Endometrial microvascular endothelial cells (primary cell): ENCODE measurements around the gene COMMD9. TPM values are rescaled to one million over a fixed set of nuclear protein-coding genes. Genes with fewer than 3 reads are reported as not detected.

Source experiments
- in situ Hi-C: cut with HindIII; loops from 2 replicates; pipeline ENCODE4 v1.10.0; 2017; ENCODE audit warnings: low sequenced_read_pairs, low pct_unique_long_range_greater_than_20kb; ENCODE audit errors: inconsistent ontology term
- total RNA-seq: library from RNA; depleted of rRNA; stranded (reverse); fragments of >200 nt; gene quantifications from one replicate; pipeline ENCODE4 v1.2.3, GENCODE V29; 2015; ENCODE audit errors: inconsistent ontology term

COMMD9 gene
- total RNA-seq, 1 donor from 2014 or later, result 89.1 TPM

- in situ Hi-C loops, result no loop called here
Observed at GRCh38 chr11:36264973-36265344, 24.3 kb downstream of the COMMD9 start.

- in situ Hi-C loops, result no loop called here
Observed at GRCh38 chr11:36264011-36264972, 24.9 kb downstream of the COMMD9 start.

- in situ Hi-C loops, result no loop called here
Observed at GRCh38 chr11:36261094-36261493, 28.1 kb downstream of the COMMD9 start.

GRCh38 chr11:36258730-36259360 is 30.4 kb downstream of the COMMD9 start:
- in situ Hi-C loops, result loop anchor here (10.0 kb wide), 1 partner anchor 314 kb away; the partner anchor contains the start of gene LDLRAD3

GRCh38 chr11:36257351-36257750 is 31.9 kb downstream of the COMMD9 start:
- in situ Hi-C loops, result loop anchor here (10.0 kb wide), 1 partner anchor 313 kb away; the partner anchor contains the start of gene LDLRAD3

GRCh38 chr11:36254713-36255112 is 34.5 kb downstream of the COMMD9 start:
- in situ Hi-C loops, result loop anchor here (10.0 kb wide), 1 partner anchor 310 kb away; the partner anchor contains the start of gene LDLRAD3

GRCh38 chr11:36253238-36253637 is 36.0 kb downstream of the COMMD9 start:
- in situ Hi-C loops, result loop anchor here (10.0 kb wide), 1 partner anchor 308 kb away; the partner anchor contains the start of gene LDLRAD3

- in situ Hi-C loops, result loop anchor here (10.0 kb wide), 1 partner anchor 307 kb away; the partner anchor contains the start of gene LDLRAD3
Observed at GRCh38 chr11:36251823-36252222, 37.4 kb downstream of the COMMD9 start.

- in situ Hi-C loops, result no loop called here
Observed at GRCh38 chr11:36249246-36249645, 40.0 kb downstream of the COMMD9 start.

GRCh38 chr11:36248436-36248835 is 40.8 kb downstream of the COMMD9 start:
- in situ Hi-C loops, result no loop called here

- in situ Hi-C loops, result no loop called here
Observed at GRCh38 chr11:36247493-36247892, 41.7 kb downstream of the COMMD9 start.

- in situ Hi-C loops, result no loop called here
Observed at GRCh38 chr11:36243641-36244040, 45.6 kb downstream of the COMMD9 start.

GRCh38 chr11:36241497-36241896 is 47.7 kb downstream of the COMMD9 start:
- in situ Hi-C loops, result no loop called here

- in situ Hi-C loops, result no loop called here
Observed at GRCh38 chr11:36240801-36241200, 48.4 kb downstream of the COMMD9 start.

- in situ Hi-C loops, result no loop called here
Observed at GRCh38 chr11:36240173-36240572, 49.1 kb downstream of the COMMD9 start.

- in situ Hi-C loops, result no loop called here
Observed at GRCh38 chr11:36239636-36240035, 49.6 kb downstream of the COMMD9 start.

GRCh38 chr11:36238881-36239280 is 50.3 kb downstream of the COMMD9 start:
- in situ Hi-C loops, result no loop called here

- in situ Hi-C loops, result no loop called here
Observed at GRCh38 chr11:36238036-36238631, 51.1 kb downstream of the COMMD9 start.

- in situ Hi-C loops, result no loop called here
Observed at GRCh38 chr11:36237391-36237790, 51.8 kb downstream of the COMMD9 start.
